ENCODE measurements around the gene MBD2.

Gene MBD2

GRCh38 chr18:54238173-54238936 lies 13.9 kb upstream of the MBD2 start:
- H3K4me3 ChIP-seq (ENCODE audit: low read depth, low read length) = no peak overlapping the region
- DNase-seq (ENCODE audit: low read depth) = no peak
- no peak for TF ChIP-seq CTCF (IDR thresholded peaks at IDR 0.05; ENCODE audit: low read depth, low read length, missing control alignments)

- TF ChIP-seq CTCF (IDR thresholded peaks at IDR 0.05; ENCODE audit: low read depth, low read length, missing control alignments) = no peak
- no peak for DNase-seq (ENCODE audit: low read depth)
- no peak overlapping the region for H3K4me3 ChIP-seq (ENCODE audit: low read depth, low read length)
Measured at GRCh38 chr18:54235871-54236270, 11.4 kb upstream of the MBD2 start.

GRCh38 chr18:54233747-54234146 lies 9.3 kb upstream of the MBD2 start:
- TF ChIP-seq CTCF (IDR thresholded peaks at IDR 0.05; ENCODE audit: low read depth, low read length, missing control alignments) = no peak
- no peak for DNase-seq (ENCODE audit: low read depth)
- no peak overlapping the region for H3K4me3 ChIP-seq (ENCODE audit: low read depth, low read length)

GRCh38 chr18:54233228-54233625 lies 8.8 kb upstream of the MBD2 start:
- H3K4me3 ChIP-seq (ENCODE audit: low read depth, low read length) = no peak overlapping the region
- TF ChIP-seq CTCF (IDR thresholded peaks at IDR 0.05; ENCODE audit: low read depth, low read length, missing control alignments) = no peak
- no peak for DNase-seq (ENCODE audit: low read depth)

- no peak for DNase-seq (ENCODE audit: low read depth)
- no peak for TF ChIP-seq CTCF (IDR thresholded peaks at IDR 0.05; ENCODE audit: low read depth, low read length, missing control alignments)
- H3K4me3 ChIP-seq (ENCODE audit: low read depth, low read length) = no peak overlapping the region
Measured at GRCh38 chr18:54232485-54233227, 8.2 kb upstream of the MBD2 start.

GRCh38 chr18:54229421-54230059 lies 5.1 kb upstream of the MBD2 start:
- no peak overlapping the region for H3K4me3 ChIP-seq (ENCODE audit: low read depth, low read length)
- TF ChIP-seq CTCF (IDR thresholded peaks at IDR 0.05; ENCODE audit: low read depth, low read length, missing control alignments) = no peak
- no peak for DNase-seq (ENCODE audit: low read depth)

All from GM12864 (cell line).